Osteoblast (primary cell): ENCODE results near the gene WASF2. TPM values are rescaled to one million over a fixed set of nuclear protein-coding genes. Genes with fewer than 3 reads are reported as not detected.

Source experiments
- DNase-seq: peaks from one replicate; pipeline ENCODE4 v3.0.0; 2011; ENCODE audit warnings: low spot score, mixed read lengths; ENCODE audit not compliant: insufficient read length; ENCODE audit errors: missing footprints
- H2AFZ ChIP-seq: 2 replicates; pipeline ENCODE4 v1.6.0; 2011; ENCODE audit warnings: mild to moderate bottlenecking, low read length
- H3K27ac ChIP-seq: 2 replicates; pipeline ENCODE4 v1.5.1; 2011; ENCODE audit warnings: mild to moderate bottlenecking, low read depth, low read length, moderate library complexity
- H3K27me3 ChIP-seq: 2 replicates; pipeline ENCODE4 v1.6.0; 2012; ENCODE audit warnings: mild to moderate bottlenecking, control low read depth, inconsistent platforms, low read length, moderate library complexity; ENCODE audit not compliant: insufficient read depth
- H3K36me3 ChIP-seq: 2 replicates; pipeline ENCODE4 v1.5.1; 2011; ENCODE audit warnings: mild to moderate bottlenecking, low read length, control low read depth, moderate library complexity; ENCODE audit not compliant: insufficient read depth
- H3K4me1 ChIP-seq: 2 replicates; pipeline ENCODE4 v1.5.1; 2011; ENCODE audit warnings: mild to moderate bottlenecking, low read length, control low read depth, moderate library complexity; ENCODE audit not compliant: insufficient read depth
- H3K4me2 ChIP-seq: 2 replicates; pipeline ENCODE4 v1.6.0; 2011; ENCODE audit warnings: mild to moderate bottlenecking, low read length; ENCODE audit not compliant: insufficient read depth
- H3K4me3 ChIP-seq: fragments of 200-600 bp; sonication (generic); 3 replicates; pipeline ENCODE4 v1.5.1; 2012; ENCODE audit warnings: mild to moderate bottlenecking, low read length, inconsistent platforms; ENCODE audit not compliant: insufficient read depth
- H3K79me2 ChIP-seq: 2 replicates; pipeline ENCODE4 v1.6.0; 2012; ENCODE audit warnings: mild to moderate bottlenecking, low read length, control low read depth, inconsistent platforms; ENCODE audit not compliant: insufficient read depth
- H3K9me3 ChIP-seq: 2 replicates; pipeline ENCODE4 v1.5.1; 2011; ENCODE audit warnings: low read depth, low read length, control low read depth
- H4K20me1 ChIP-seq: 2 replicates; pipeline ENCODE4 v1.6.0; 2012; ENCODE audit warnings: mild to moderate bottlenecking, low read length, control low read depth; ENCODE audit not compliant: insufficient read depth
- CTCF ChIP-seq: IDR thresholded peaks from 2 replicates; pipeline ENCODE4 v1.5.1; 2011; ENCODE audit warnings: mild to moderate bottlenecking, low read depth, low read length, moderate library complexity; ENCODE audit errors: extremely low read depth
- total RNA-seq: library from RNA; depleted of rRNA; stranded (reverse); fragments of >200 nt; gene quantifications from 2 replicates; pipeline ENCODE4 v1.2.3, GENCODE V29; 2012

Gene WASF2
- total RNA-seq, 1 donor: 24.6 TPM

- H3K36me3 ChIP-seq: no peaks in the 10 kb centered on the region
- H4K20me1 ChIP-seq: no peaks in the 10 kb centered on the region
- TF ChIP-seq CTCF: no peak
- H3K4me1 ChIP-seq: no peaks in the 10 kb centered on the region
- no peak overlapping the region for H3K4me3 ChIP-seq
- H3K27me3 ChIP-seq: no peaks in the 10 kb centered on the region
- H3K27ac ChIP-seq: no peak overlapping the region
- H3K79me2 ChIP-seq: no peaks in the 10 kb centered on the region
- H2AFZ ChIP-seq: peak overlapping the region; percentile 62
- DNase-seq: peak; percentile 91
- no peaks in the 10 kb centered on the region for H3K9me3 ChIP-seq
- H3K4me2 ChIP-seq: no peak overlapping the region
Measured at GRCh38 chr1:27380224-27380623, 109.7 kb downstream of the WASF2 start.

GRCh38 chr1:27379564-27380122, 110.3 kb downstream of the WASF2 start:
- Histone ChIP-seq H3K4me1 (no peaks in the 10 kb centered on the region), H2AFZ (no peak overlapping the region), H3K9me3 (no peaks in the 10 kb centered on the region), H3K4me2 (no peak overlapping the region), H3K27ac (no peak overlapping the region), H3K27me3 (peaks cover under 1% of the 10 kb centered on the region), H4K20me1 (no peaks in the 10 kb centered on the region), H3K4me3 (no peak overlapping the region), H3K79me2 (no peaks in the 10 kb centered on the region), H3K36me3 (no peaks in the 10 kb centered on the region)
- TF ChIP-seq CTCF: no peak
- no peak for DNase-seq

GRCh38 chr1:27377760-27378495, 112.0 kb downstream of the WASF2 start:
- H3K9me3 ChIP-seq: no peaks in the 10 kb centered on the region
- no peak overlapping the region for H3K27ac ChIP-seq
- DNase-seq: no peak
- H3K4me2 ChIP-seq: no peak overlapping the region
- H3K36me3 ChIP-seq: no peaks in the 10 kb centered on the region
- H3K4me3 ChIP-seq: no peak overlapping the region
- no peaks in the 10 kb centered on the region for H3K79me2 ChIP-seq
- H3K4me1 ChIP-seq: no peaks in the 10 kb centered on the region
- no peak overlapping the region for H2AFZ ChIP-seq
- TF ChIP-seq CTCF: no peak
- H4K20me1 ChIP-seq: no peaks in the 10 kb centered on the region
- peaks cover 4% of the 10 kb centered on the region for H3K27me3 ChIP-seq

GRCh38 chr1:27374362-27375086, 115.4 kb downstream of the WASF2 start, which contains the start of gene FCN3:
TSS of gene FCN3 (minus strand) at chr1:27374824. CDS start at chr1:27374818, 6 bp downstream.
- Histone ChIP-seq H3K36me3 (no peaks in the 10 kb centered on the region), H3K9me3 (no peaks in the 10 kb centered on the region), H3K79me2 (no peaks in the 10 kb centered on the region), H3K4me3 (no peak within 1 kb of the TSS), H3K27ac (no peak within 1 kb of the TSS), H3K27me3 (peaks cover 4% of the 10 kb centered on the region), H2AFZ (no peak within 1 kb of the TSS), H3K4me1 (no peaks in the 10 kb centered on the region), H4K20me1 (no peaks in the 10 kb centered on the region), H3K4me2 (no peak within 1 kb of the TSS)
- DNase-seq: no peak
- TF ChIP-seq CTCF: no peak
